Memory B cell (primary cell): ENCODE results near the gene ARR3.
"Not testable (repeated sequence)": the region's sequence is repeated elsewhere in the genome, so short reads cannot be mapped to it uniquely, and the experiment has no call there.

Experiments used
- ATAC-seq: fragments of 150-1000 bp; cut with Tn5 transposase; 2 replicates; pipeline ENCODE4 v1.10.0; 2021; ENCODE audit warnings: low read depth, mild to moderate bottlenecking, moderate library complexity
- DNase-seq, 2 donors: peaks; one replicate each; pipeline ENCODE4 v3.0.0; 2022; ENCODE audit warnings: low spot score in 2 of 2
- H3K27ac Mint-ChIP-seq: one replicate; pipeline ENCODE4 v1.8.0; 2022; ENCODE audit warnings: mild to moderate bottlenecking, moderate library complexity, mixed read lengths
- H3K27me3 Mint-ChIP-seq: one replicate; pipeline ENCODE4 v1.8.0; 2022; ENCODE audit warnings: mixed read lengths
- H3K36me3 Mint-ChIP-seq: one replicate; pipeline ENCODE4 v1.8.0; 2022; ENCODE audit warnings: mild to moderate bottlenecking, mixed read lengths
- H3K4me1 Mint-ChIP-seq: one replicate; pipeline ENCODE4 v1.8.0; 2022; ENCODE audit warnings: mixed read lengths
- H3K4me3 Mint-ChIP-seq: one replicate; pipeline ENCODE4 v1.8.0; 2022; ENCODE audit warnings: mild to moderate bottlenecking, moderate library complexity, mixed read lengths
- H3K9me3 Mint-ChIP-seq: one replicate; pipeline ENCODE4 v1.8.0; 2022; ENCODE audit warnings: mixed read lengths

ARR3 gene

GRCh38 chrX:70301716-70302115 is 33.6 kb downstream of the ARR3 start:
- Mint-ChIP-seq H3K4me3 (no peak overlapping the region), H3K36me3 (no peaks in the 10 kb centered on the region), H3K27ac (peak overlapping the region; percentile 20), H3K4me1 (no peaks in the 10 kb centered on the region), H3K27me3 (no peaks in the 10 kb centered on the region), H3K9me3 (no peaks in the 10 kb centered on the region)
- no peak for ATAC-seq
- no peak for DNase-seq

- ATAC-seq, result no peak
- H3K36me3 Mint-ChIP-seq, result no peaks in the 10 kb centered on the region
Observed at GRCh38 chrX:70313503-70313902, 45.4 kb downstream of the ARR3 start.

GRCh38 chrX:70322784-70323183 is 54.6 kb downstream of the ARR3 start:
- H3K4me3 Mint-ChIP-seq, result no peak overlapping the region
- H3K4me1 Mint-ChIP-seq, result no peaks in the 10 kb centered on the region
- H3K36me3 Mint-ChIP-seq, result no peaks in the 10 kb centered on the region
- H3K9me3 Mint-ChIP-seq, result no peaks in the 10 kb centered on the region
- ATAC-seq, result no peak
- no peak for DNase-seq
- H3K27ac Mint-ChIP-seq, result no peak overlapping the region
- no peaks in the 10 kb centered on the region for H3K27me3 Mint-ChIP-seq

More at GRCh38 chrX:70313503-70313902, 45.4 kb downstream of the ARR3 start:
- no peak overlapping the region for H3K27ac Mint-ChIP-seq
- H3K27me3 Mint-ChIP-seq, result no peaks in the 10 kb centered on the region
- no peak overlapping the region for H3K4me3 Mint-ChIP-seq
- H3K4me1 Mint-ChIP-seq, result no peaks in the 10 kb centered on the region
- H3K9me3 Mint-ChIP-seq, result peaks cover 2% of the 10 kb centered on the region
- no peak for DNase-seq

- not testable (repeated sequence) for ATAC-seq, H3K27me3 Mint-ChIP-seq, H3K9me3 Mint-ChIP-seq, H3K4me1 Mint-ChIP-seq, H3K4me3 Mint-ChIP-seq, H3K36me3 Mint-ChIP-seq, H3K27ac Mint-ChIP-seq, DNase-seq
Observed at GRCh38 chrX:70323628-70324027, 55.5 kb downstream of the ARR3 start.

GRCh38 chrX:70324326-70324725 is 56.2 kb downstream of the ARR3 start:
- Mint-ChIP-seq H3K27ac (no peak overlapping the region), H3K9me3 (no peaks in the 10 kb centered on the region), H3K4me3 (no peak overlapping the region), H3K36me3 (no peaks in the 10 kb centered on the region), H3K27me3 (no peaks in the 10 kb centered on the region), H3K4me1 (no peaks in the 10 kb centered on the region)
- no peak for ATAC-seq
- no peak for DNase-seq

- no peaks in the 10 kb centered on the region for H3K36me3 Mint-ChIP-seq
- H3K4me1 Mint-ChIP-seq, result no peaks in the 10 kb centered on the region
- no peak for DNase-seq
- no peaks in the 10 kb centered on the region for H3K9me3 Mint-ChIP-seq
- H3K27me3 Mint-ChIP-seq, result no peaks in the 10 kb centered on the region
- no peak overlapping the region for H3K27ac Mint-ChIP-seq
- no peak overlapping the region for H3K4me3 Mint-ChIP-seq
- no peak for ATAC-seq
Observed at GRCh38 chrX:70331161-70331560, 63.0 kb downstream of the ARR3 start.
